H1 (cell line): ENCODE data around the gene FECH. TPM values are rescaled to one million over a fixed set of nuclear protein-coding genes. Genes with fewer than 3 reads are reported as not detected.

Experiments used
- ATF3 ChIP-seq: IDR thresholded peaks from 2 replicates; pipeline ENCODE4 v1.6.1; 2011; ENCODE audit warnings: low read depth, mild to moderate bottlenecking, low read length; ENCODE audit not compliant: insufficient read depth
- CHD1 ChIP-seq: IDR thresholded peaks from 2 replicates; pipeline ENCODE4 v1.6.1; 2012; ENCODE audit warnings: low read depth, low read length, improper control_type of control experiment
- NRF1 ChIP-seq: IDR thresholded peaks from 2 replicates; pipeline ENCODE4 v1.6.1; 2011; ENCODE audit warnings: mild to moderate bottlenecking, low read depth, low read length, improper control_type of control experiment
- RFX5 ChIP-seq: IDR thresholded peaks from 2 replicates; pipeline ENCODE4 v1.6.1; 2011; ENCODE audit warnings: low read depth, low read length, improper control_type of control experiment, borderline replicate concordance
- SP2 ChIP-seq: IDR thresholded peaks from 2 replicates; pipeline ENCODE4 v1.6.1; 2012; ENCODE audit warnings: mild to moderate bottlenecking, low read length, inconsistent platforms
- SRF ChIP-seq: IDR thresholded peaks from 2 replicates; pipeline ENCODE4 v1.6.1; 2011; ENCODE audit warnings: mild to moderate bottlenecking, low read depth, low read length, moderate library complexity
- TCF12 ChIP-seq: IDR thresholded peaks from 2 replicates; pipeline ENCODE4 v1.6.1; 2011; ENCODE audit warnings: low read depth, mild to moderate bottlenecking, low read length
- polyA plus RNA-seq, 7 experiments: library from polyadenylated mRNA; depleted of rRNA in 3 of 7; stranded (reverse) in 5 of 7; unstranded in 2 of 7; fragments of >200 nt in 5 of 7; fragments of 200-250 nt in 2 of 7; gene quantifications; 1 replicate in 5 of 7; 2 replicates in 1 of 7; 4 replicates in 1 of 7; pipeline versions ENCODE4 v1.2.1 to v1.2.3, GENCODE V29; 2011 to 2013; ENCODE audit warnings: missing spikeins in 2 of 7, mixed read lengths in 2 of 7
- total RNA-seq: library from RNA; stranded (reverse); fragmentation: NEBNext Ultra II Directional; extraction: Animal tissue kit (Norgen Biotek cat#: 25700); gene quantifications from 2 replicates; pipeline ENCODE4 v1.2.1, GENCODE V29; 2021

FECH gene
- total and polyA plus RNA-seq, 2 of the 8 experiments (the other 6 are each of a cell fraction or from before 2014, with no cell fraction given), result 13.1 to 26.6 TPM

- no peak for TF ChIP-seq SRF
- no peak for TF ChIP-seq ATF3
- no peak for TF ChIP-seq RFX5
- TF ChIP-seq NRF1, result no peak
- no peak for TF ChIP-seq SP2
- no peak for TF ChIP-seq CHD1
- TF ChIP-seq TCF12, result no peak
Observed at GRCh38 chr18:57538614-57539013, 47.9 kb downstream of the FECH start (continued).
